PFSK-1 (cell line): Measurements from ENCODE around the gene B3GLCT.

Experiments
- FOXP2 ChIP-seq: optimal IDR thresholded peaks from 2 replicates; pipeline ENCODE3; 2011; ENCODE audit warnings: borderline replicate concordance, control low read depth, inconsistent platforms; ENCODE audit not compliant: insufficient read depth; ENCODE audit errors: extremely low read length, extremely low read depth
- POLR2AphosphoS5 ChIP-seq: IDR thresholded peaks from 2 replicates; pipeline ENCODE4 v1.6.1; 2012; ENCODE audit warnings: low read depth, mild to moderate bottlenecking, control low read depth, low read length, moderate library complexity
- REST ChIP-seq, 2 experiments: IDR thresholded peaks; 2 replicates each; pipeline versions ENCODE4 v1.6.1 to v1.8.0; 2011 to 2012; ENCODE audit warnings: low read depth in 2 of 2, low read length in 2 of 2, control low read depth in 1 of 2, inconsistent platforms in 1 of 2, mild to moderate bottlenecking in 1 of 2, moderate library complexity in 1 of 2; ENCODE audit not compliant: insufficient read depth in 1 of 2
- SIN3A ChIP-seq: IDR thresholded peaks from 2 replicates; pipeline ENCODE4 v1.6.1; 2012; ENCODE audit warnings: mild to moderate bottlenecking, low read length, moderate library complexity, borderline replicate concordance; ENCODE audit not compliant: insufficient read depth

- TF ChIP-seq POLR2AphosphoS5 (no peak; the same call in 1 of the 2 replicates), REST (IDR thresholded peaks at IDR 0.05; ENCODE audit: insufficient read depth in 1 of 2, low read depth in 2 of 2, low read length in 2 of 2) (no peak), SIN3A (peak; percentile 66; the same call in 1 of the 2 replicates), FOXP2 (no peak)
These were observed 37.4 kb upstream of the B3GLCT start for GRCh38 chr13:31162151-31163008.
